Measurements from ENCODE around the gene LAMP5.

Gene LAMP5

DNA sequence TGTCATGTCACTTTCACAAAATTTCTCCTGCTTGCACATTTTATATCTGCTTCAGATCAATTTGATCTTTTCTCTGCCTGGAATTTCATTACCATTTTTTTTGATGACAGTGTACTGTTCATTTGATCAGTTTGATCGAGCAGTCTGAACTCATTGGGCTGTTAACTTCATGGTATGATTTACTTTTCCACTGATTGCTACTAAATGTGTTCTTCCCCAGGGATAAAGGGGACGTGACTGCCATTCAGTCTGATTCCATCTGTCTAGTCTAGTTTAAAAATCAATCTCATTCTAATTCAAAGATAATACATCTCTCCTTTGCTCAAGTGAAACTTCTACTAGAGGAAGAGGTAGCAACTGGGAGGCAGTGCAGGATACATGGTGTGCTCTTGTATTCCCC, 21.1 kb downstream of the LAMP5 start:
- Histone ChIP-seq H3K9ac (ENCODE audit: low read depth, low read length) (no peak overlapping the region), H3K27me3 (ENCODE audit: control insufficient read depth, insufficient read depth, low read length) (no peaks in the 10 kb centered on the region; the same call in 1 of the 2 replicates), H3K4me3 (ENCODE audit: low read depth, low read length) (no peak overlapping the region)

DNA sequence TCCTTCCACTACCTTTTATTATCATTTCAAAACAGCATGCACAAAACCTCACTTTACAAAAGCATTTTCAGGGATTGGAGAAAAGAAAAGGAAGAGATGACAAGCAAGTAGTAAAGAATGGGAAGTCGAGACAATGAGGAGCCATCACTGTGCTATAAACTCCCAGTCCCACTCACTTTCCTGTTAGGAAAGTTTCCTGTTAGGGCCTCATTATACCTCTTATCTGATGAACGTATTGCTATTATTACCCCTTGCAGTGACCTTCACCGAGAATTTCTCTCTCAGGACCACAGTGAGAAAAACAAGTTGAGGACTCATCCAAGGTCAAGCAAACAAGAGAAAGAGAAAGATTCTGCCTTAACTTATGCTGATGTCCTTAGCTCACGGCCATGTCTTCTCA, 28.8 kb downstream of the LAMP5 start:
- Histone ChIP-seq H3K36me3 (ENCODE audit: control insufficient read depth, insufficient read depth, low read length) (no peaks in the 10 kb centered on the region), H3K27me3 (ENCODE audit: control insufficient read depth, insufficient read depth, low read length) (no peaks in the 10 kb centered on the region), H3K9me3 (ENCODE audit: control insufficient read depth, insufficient read depth, low read length) (no peaks in the 10 kb centered on the region), H3K27ac (ENCODE audit: low read depth, low read length) (no peak overlapping the region), H3K4me1 (ENCODE audit: control insufficient read depth, insufficient read depth, low read length) (peaks cover 5% of the 10 kb centered on the region; the same call in 1 of the 2 replicates), H3K4me3 (ENCODE audit: low read depth, low read length) (no peak overlapping the region), H3K9ac (ENCODE audit: low read depth, low read length) (no peak overlapping the region)

More for the DNA sequence above, 21.1 kb downstream of the LAMP5 start:
- no peaks in the 10 kb centered on the region for H3K36me3 ChIP-seq (ENCODE audit: control insufficient read depth, insufficient read depth, low read length)
- peaks cover 20% of the 10 kb centered on the region for H3K4me1 ChIP-seq (ENCODE audit: control insufficient read depth, insufficient read depth, low read length)
- no peaks in the 10 kb centered on the region for H3K9me3 ChIP-seq (ENCODE audit: control insufficient read depth, insufficient read depth, low read length)
- H3K27ac ChIP-seq (ENCODE audit: low read depth, low read length) = no peak overlapping the region

DNA sequence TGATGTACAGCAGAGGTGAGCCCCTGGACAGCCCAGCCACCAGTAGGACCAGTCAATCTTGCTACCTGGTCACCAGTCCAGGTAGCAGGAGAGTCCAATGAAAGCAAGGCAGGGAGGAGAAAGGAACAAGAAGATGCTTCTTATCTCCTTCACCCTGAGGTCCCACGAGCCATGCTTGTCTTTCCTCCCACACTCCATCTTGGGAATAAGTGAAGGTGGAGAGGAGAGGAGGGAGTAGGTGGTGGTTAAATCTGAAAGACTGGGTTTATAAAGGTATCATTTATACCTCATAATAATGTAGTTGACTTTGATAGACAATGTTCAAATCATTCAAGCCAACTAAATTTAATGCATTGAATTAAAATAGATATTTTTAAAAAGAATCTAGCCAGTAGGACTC, 35.9 kb downstream of the LAMP5 start:
- no peaks in the 10 kb centered on the region for H3K9me3 ChIP-seq (ENCODE audit: control insufficient read depth, insufficient read depth, low read length)
- no peak overlapping the region for H3K9ac ChIP-seq (ENCODE audit: low read depth, low read length)
- no peaks in the 10 kb centered on the region for H3K36me3 ChIP-seq (ENCODE audit: control insufficient read depth, insufficient read depth, low read length)
- H3K27me3 ChIP-seq (ENCODE audit: control insufficient read depth, insufficient read depth, low read length) = no peaks in the 10 kb centered on the region
- no peak overlapping the region for H3K27ac ChIP-seq (ENCODE audit: low read depth, low read length)
- H3K4me1 ChIP-seq (ENCODE audit: control insufficient read depth, insufficient read depth, low read length) = peaks cover 5% of the 10 kb centered on the region; the same call in 1 of the 2 replicates
- no peak overlapping the region for H3K4me3 ChIP-seq (ENCODE audit: low read depth, low read length)

GRCh38 chr20:9550871-9551270, 36.5 kb downstream of the LAMP5 start:
- no peak overlapping the region for H3K27ac ChIP-seq (ENCODE audit: low read depth, low read length)
- H3K9me3 ChIP-seq (ENCODE audit: control insufficient read depth, insufficient read depth, low read length) = no peaks in the 10 kb centered on the region
- H3K4me1 ChIP-seq (ENCODE audit: control insufficient read depth, insufficient read depth, low read length) = peaks cover 5% of the 10 kb centered on the region; the same call in 1 of the 2 replicates
- no peaks in the 10 kb centered on the region for H3K27me3 ChIP-seq (ENCODE audit: control insufficient read depth, insufficient read depth, low read length)
- H3K9ac ChIP-seq (ENCODE audit: low read depth, low read length) = no peak overlapping the region
- no peak overlapping the region for H3K4me3 ChIP-seq (ENCODE audit: low read depth, low read length)
- H3K36me3 ChIP-seq (ENCODE audit: control insufficient read depth, insufficient read depth, low read length) = no peaks in the 10 kb centered on the region

DNA sequence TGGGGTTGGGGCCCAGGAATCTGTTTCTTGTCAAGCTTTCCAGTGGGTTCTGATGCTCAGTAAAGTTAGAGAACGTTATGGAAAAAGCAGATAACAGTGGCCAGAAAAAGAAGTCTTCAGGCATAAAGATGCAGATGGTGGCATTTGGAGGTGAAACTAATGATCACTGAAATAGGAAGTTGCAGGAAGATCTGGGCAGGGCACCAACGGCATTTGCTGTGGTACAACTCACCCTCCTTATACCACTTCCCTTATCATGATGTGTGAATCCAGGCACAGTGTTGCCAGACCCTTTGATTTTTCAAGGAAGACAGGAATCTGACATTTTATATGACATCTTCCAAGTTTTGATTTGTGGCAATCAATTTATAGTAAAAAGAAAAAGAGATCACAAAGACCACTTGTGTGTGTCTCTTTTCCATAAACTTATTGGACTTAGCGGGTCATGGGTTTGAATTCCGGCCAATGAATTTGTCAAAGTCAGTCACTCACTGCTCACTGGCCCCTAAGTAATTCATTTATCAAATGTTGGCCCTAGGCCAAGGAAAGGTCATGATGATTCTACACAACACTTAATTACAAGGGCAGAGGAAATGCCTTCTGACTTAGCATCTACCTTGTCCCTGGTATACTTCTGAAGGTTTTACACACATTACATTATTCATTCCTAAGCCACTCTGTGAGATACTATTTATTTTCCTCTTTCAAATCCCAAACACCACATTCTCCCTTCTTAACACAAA, 37.6 kb downstream of the LAMP5 start:
- H3K27me3 ChIP-seq (ENCODE audit: control insufficient read depth, insufficient read depth, low read length) = no peaks in the 10 kb centered on the region
- no peaks in the 10 kb centered on the region for H3K36me3 ChIP-seq (ENCODE audit: control insufficient read depth, insufficient read depth, low read length)
- H3K4me1 ChIP-seq (ENCODE audit: control insufficient read depth, insufficient read depth, low read length) = peaks cover 5% of the 10 kb centered on the region; the same call in 1 of the 2 replicates
- H3K27ac ChIP-seq (ENCODE audit: low read depth, low read length) = no peak overlapping the region
- H3K4me3 ChIP-seq (ENCODE audit: low read depth, low read length) = no peak overlapping the region
- H3K9ac ChIP-seq (ENCODE audit: low read depth, low read length) = no peak overlapping the region
- H3K9me3 ChIP-seq (ENCODE audit: control insufficient read depth, insufficient read depth, low read length) = no peaks in the 10 kb centered on the region

DNA sequence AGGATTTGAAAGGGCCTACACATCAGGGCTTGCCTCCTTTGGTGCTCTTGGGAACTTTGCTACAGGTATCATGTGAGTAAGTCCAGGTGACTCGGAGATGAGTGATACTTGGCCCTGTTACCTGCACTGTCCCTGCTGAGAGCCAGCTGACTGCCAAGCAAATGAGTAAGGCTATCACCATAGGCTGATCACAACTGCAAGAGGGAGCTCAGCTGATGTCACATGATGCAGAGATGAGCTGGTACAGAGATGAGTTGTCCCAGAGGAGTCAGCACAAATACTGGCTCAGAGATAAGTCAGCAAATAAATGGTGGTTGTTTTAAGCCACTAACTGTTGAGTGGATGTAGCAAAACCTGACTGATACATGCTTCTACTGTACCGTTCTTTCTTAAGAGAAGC, 41.4 kb downstream of the LAMP5 start:
- Histone ChIP-seq H3K4me1 (ENCODE audit: control insufficient read depth, insufficient read depth, low read length) (no peaks in the 10 kb centered on the region), H3K9me3 (ENCODE audit: control insufficient read depth, insufficient read depth, low read length) (no peaks in the 10 kb centered on the region), H3K27ac (ENCODE audit: low read depth, low read length) (no peak overlapping the region), H3K4me3 (ENCODE audit: low read depth, low read length) (no peak overlapping the region), H3K36me3 (ENCODE audit: control insufficient read depth, insufficient read depth, low read length) (no peaks in the 10 kb centered on the region), H3K27me3 (ENCODE audit: control insufficient read depth, insufficient read depth, low read length) (no peaks in the 10 kb centered on the region), H3K9ac (ENCODE audit: low read depth, low read length) (no peak overlapping the region)

DNA sequence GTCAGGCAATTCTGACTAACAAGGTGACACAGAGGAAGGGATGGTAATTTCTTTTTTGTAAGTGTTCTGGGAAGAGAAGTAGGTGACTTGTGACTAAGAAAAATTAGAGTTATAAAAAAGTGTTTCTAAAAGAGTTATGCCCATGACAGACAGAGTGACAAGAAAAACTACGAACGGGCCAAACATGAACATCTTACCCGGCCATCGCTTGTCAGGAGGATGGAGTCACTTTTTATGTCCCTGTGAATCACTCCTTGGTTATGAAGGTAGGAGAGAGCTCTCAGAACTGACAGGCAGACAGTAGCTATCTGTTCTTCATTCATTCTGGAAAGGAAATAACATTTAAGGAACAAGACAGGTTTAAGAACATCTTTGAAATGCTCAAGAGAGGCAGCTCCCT, 43.0 kb downstream of the LAMP5 start:
- Histone ChIP-seq H3K27ac (ENCODE audit: low read depth, low read length) (no peak overlapping the region), H3K9me3 (ENCODE audit: control insufficient read depth, insufficient read depth, low read length) (no peaks in the 10 kb centered on the region), H3K4me1 (ENCODE audit: control insufficient read depth, insufficient read depth, low read length) (no peaks in the 10 kb centered on the region), H3K4me3 (ENCODE audit: low read depth, low read length) (no peak overlapping the region), H3K27me3 (ENCODE audit: control insufficient read depth, insufficient read depth, low read length) (no peaks in the 10 kb centered on the region), H3K36me3 (ENCODE audit: control insufficient read depth, insufficient read depth, low read length) (no peaks in the 10 kb centered on the region), H3K9ac (ENCODE audit: low read depth, low read length) (no peak overlapping the region)

DNA sequence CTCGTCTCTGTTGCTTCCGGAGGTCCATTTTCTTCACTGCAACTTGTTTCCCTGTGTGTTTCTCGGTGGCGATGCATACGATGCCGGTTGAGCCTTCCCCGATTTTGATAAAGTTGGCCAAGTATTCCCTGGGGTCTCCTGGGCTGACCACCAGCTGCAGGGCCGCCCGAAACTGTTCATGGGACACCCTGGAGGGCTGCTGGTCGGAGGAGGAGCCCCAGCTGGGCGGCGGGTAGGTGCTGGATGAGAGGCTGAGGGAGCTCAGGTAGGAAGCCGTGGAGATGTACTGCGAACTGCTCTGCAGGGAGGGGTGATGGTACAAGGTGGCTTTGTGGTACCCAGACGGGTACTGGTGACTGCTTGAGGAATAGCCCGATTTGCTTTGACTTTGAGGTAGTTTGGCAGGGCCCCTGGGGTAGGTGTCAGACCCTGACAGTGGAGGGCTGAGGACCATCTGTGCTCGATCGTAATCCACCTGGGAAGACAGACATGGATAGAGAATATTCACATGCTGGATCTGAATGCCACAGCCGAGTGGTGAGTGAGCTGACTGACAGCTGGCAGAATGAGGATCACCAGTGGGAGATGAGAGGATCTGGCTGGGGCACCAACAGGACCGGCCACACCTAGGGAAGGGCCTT, 51.6 kb downstream of the LAMP5 start:
- Histone ChIP-seq H3K27ac (ENCODE audit: low read depth, low read length) (no peak overlapping the region), H3K4me3 (ENCODE audit: low read depth, low read length) (no peak overlapping the region), H3K9me3 (ENCODE audit: control insufficient read depth, insufficient read depth, low read length) (no peaks in the 10 kb centered on the region), H3K9ac (ENCODE audit: low read depth, low read length) (no peak overlapping the region), H3K36me3 (ENCODE audit: control insufficient read depth, insufficient read depth, low read length) (no peaks in the 10 kb centered on the region), H3K27me3 (ENCODE audit: control insufficient read depth, insufficient read depth, low read length) (peaks cover 16% of the 10 kb centered on the region), H3K4me1 (ENCODE audit: control insufficient read depth, insufficient read depth, low read length) (no peaks in the 10 kb centered on the region; the same call in 1 of the 2 replicates)

DNA sequence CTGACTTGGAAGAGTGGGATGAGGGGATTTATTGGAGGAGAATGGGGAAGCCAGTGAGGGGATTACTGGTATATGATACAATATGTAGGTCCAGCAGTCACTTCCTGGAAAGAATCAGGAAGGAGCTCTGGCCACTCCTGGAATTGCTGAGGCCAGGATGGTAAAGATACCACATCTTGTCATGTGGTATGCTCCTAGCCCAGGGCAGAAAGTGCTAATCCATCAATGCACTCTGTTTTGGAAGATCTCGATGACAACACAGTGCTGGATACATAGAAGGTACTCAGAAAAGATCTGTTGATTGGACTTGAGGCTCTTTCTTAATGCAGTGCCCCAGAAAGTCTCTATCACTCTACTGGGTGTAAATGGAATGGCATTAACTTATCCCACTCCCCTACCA, 52.6 kb downstream of the LAMP5 start:
- H3K4me3 ChIP-seq (ENCODE audit: low read depth, low read length) = no peak overlapping the region
- H3K9ac ChIP-seq (ENCODE audit: low read depth, low read length) = no peak overlapping the region
- H3K27me3 ChIP-seq (ENCODE audit: control insufficient read depth, insufficient read depth, low read length) = peaks cover 24% of the 10 kb centered on the region

GRCh38 chr20:9570612-9571011, 56.2 kb downstream of the LAMP5 start:
- no peak overlapping the region for H3K27ac ChIP-seq (ENCODE audit: low read depth, low read length)
- H3K27me3 ChIP-seq (ENCODE audit: control insufficient read depth, insufficient read depth, low read length) = peaks cover 53% of the 10 kb centered on the region
- no peak overlapping the region for H3K9ac ChIP-seq (ENCODE audit: low read depth, low read length)
- H3K4me3 ChIP-seq (ENCODE audit: low read depth, low read length) = no peak overlapping the region
- no peaks in the 10 kb centered on the region for H3K36me3 ChIP-seq (ENCODE audit: control insufficient read depth, insufficient read depth, low read length)
- no peaks in the 10 kb centered on the region for H3K9me3 ChIP-seq (ENCODE audit: control insufficient read depth, insufficient read depth, low read length)
- peaks cover 41% of the 10 kb centered on the region for H3K4me1 ChIP-seq (ENCODE audit: control insufficient read depth, insufficient read depth, low read length)

More for the DNA sequence above, 52.6 kb downstream of the LAMP5 start:
- Histone ChIP-seq H3K4me1 (ENCODE audit: control insufficient read depth, insufficient read depth, low read length) (peaks cover 7% of the 10 kb centered on the region), H3K27ac (ENCODE audit: low read depth, low read length) (no peak overlapping the region), H3K36me3 (ENCODE audit: control insufficient read depth, insufficient read depth, low read length) (no peaks in the 10 kb centered on the region), H3K9me3 (ENCODE audit: control insufficient read depth, insufficient read depth, low read length) (no peaks in the 10 kb centered on the region)

DNA sequence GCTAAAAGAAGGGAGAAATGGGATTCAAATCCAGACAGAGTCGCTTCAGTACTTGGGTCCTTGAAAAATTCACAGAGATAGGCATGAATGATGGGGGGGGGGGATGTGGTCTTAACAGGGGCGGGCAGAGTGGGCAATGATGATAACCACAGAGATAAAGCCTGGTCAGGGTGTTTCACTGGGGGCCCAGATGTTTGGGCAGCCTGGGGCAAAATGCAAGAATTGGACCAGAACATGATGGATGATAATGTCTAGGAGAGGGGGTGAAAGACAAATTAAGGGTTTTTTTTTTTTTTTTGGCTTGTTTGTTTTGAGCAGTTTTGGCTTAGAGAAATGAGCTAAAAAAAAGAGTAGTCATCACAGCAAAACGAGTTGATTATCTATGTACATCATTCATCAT, 57.4 kb downstream of the LAMP5 start:
- Histone ChIP-seq H3K27ac (ENCODE audit: low read depth, low read length) (peak overlapping the region; percentile 98), H3K9me3 (ENCODE audit: control insufficient read depth, insufficient read depth, low read length) (no peaks in the 10 kb centered on the region), H3K27me3 (ENCODE audit: control insufficient read depth, insufficient read depth, low read length) (peaks cover 64% of the 10 kb centered on the region), H3K9ac (ENCODE audit: low read depth, low read length) (0 out of 2 replicates have a peak overlapping the region, but pooled peaks have one; percentile 18), H3K4me3 (ENCODE audit: low read depth, low read length) (peak overlapping the region; percentile 37; the same call in 1 of the 2 replicates), H3K36me3 (ENCODE audit: control insufficient read depth, insufficient read depth, low read length) (no peaks in the 10 kb centered on the region), H3K4me1 (ENCODE audit: control insufficient read depth, insufficient read depth, low read length) (peaks cover 53% of the 10 kb centered on the region)
